KOPT-K1 (cell line): ENCODE measurements around the gene MDN1.
"Not testable (repeated sequence)": the region's sequence is repeated elsewhere in the genome, so short reads cannot be mapped to it uniquely, and the experiment has no call there.

Experiments used
- H3K27ac ChIP-seq: fragments of 200-600 bp; sonication (generic); 2 replicates; pipeline ENCODE4 v1.5.1; 2016; ENCODE audit warnings: antibody characterized with exemption, mild to moderate bottlenecking, low read depth, low read length; ENCODE audit not compliant: poor library complexity, severe bottlenecking
- H3K36me3 ChIP-seq: fragments of 200-600 bp; sonication (generic); 2 replicates; pipeline ENCODE4 v1.5.1; 2017; ENCODE audit warnings: antibody characterized with exemption, mild to moderate bottlenecking, low read length, moderate library complexity; ENCODE audit not compliant: insufficient read depth
- H3K9me3 ChIP-seq: fragments of 200-600 bp; sonication (generic); 2 replicates; pipeline ENCODE4 v1.5.1; 2017; ENCODE audit warnings: antibody characterized with exemption, low read length, mild to moderate bottlenecking; ENCODE audit not compliant: insufficient read depth, poor library complexity, severe bottlenecking

The MDN1 gene

DNA sequence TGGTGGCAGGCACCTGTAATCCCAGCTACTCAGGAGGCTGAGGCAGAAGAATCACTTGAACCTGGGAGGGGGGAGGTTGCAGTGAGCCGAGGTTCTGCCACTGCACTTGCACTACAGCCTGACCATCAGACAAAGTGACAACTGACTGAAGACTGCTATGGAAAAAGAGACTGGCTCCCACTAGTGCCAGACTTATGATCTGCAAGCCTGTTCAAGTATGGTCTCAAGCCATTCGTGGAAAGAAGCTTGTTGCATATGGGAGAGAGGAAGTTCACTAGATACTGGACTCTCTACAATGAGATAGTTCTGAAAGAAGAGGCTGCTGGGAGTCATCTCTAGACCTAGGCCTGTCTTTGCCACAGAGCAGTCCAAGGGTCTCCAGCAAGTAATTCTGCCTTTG is 26.7 kb downstream of the MDN1 start:
- Histone ChIP-seq H3K27ac (no peak overlapping the region), H3K9me3 (no peaks in the 10 kb centered on the region), H3K36me3 (peaks cover 80% of the 10 kb centered on the region)

DNA sequence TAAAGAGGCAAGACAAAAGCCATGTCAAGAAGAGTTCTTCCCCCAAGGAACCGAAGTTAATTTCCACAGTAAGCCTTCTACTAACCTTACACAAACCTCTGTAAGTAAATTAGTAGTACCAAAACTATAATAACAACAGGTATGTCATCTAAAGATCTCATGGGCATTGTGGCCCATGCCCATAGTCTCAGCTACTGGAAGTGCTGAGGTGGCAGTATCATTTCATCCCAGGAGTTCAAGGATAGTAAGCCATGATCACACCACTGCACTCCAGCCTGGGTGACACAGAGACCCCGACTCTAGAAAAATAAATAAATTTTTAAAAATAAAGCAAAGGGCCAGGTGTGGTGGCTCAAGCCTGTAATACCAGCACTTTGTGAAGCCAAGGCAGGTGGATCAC is 29.2 kb downstream of the MDN1 start:
- no peak overlapping the region for H3K27ac ChIP-seq
- peaks cover 91% of the 10 kb centered on the region for H3K36me3 ChIP-seq
- no peaks in the 10 kb centered on the region for H3K9me3 ChIP-seq

DNA sequence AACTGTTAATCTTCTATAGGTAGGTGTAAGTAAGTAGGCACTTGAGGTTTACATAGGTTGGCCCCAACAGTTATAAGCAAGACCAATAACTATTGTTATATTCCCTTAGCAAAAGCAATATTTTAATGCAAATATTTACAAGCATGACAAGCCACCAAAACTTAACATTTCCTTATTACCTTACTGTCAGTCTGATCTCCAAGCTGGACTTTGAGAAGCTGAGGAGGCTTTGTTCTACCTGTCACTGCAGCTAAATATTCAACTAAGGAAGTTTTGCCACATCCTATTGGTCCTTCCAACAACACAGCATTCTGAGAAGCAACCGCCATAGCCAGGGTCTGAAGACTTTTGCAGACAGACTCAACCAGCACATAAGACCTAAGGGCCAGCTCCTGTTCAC is 29.6 kb downstream of the MDN1 start:
- no peak overlapping the region for H3K27ac ChIP-seq
- H3K9me3 ChIP-seq = no peaks in the 10 kb centered on the region
- H3K36me3 ChIP-seq = peaks cover 91% of the 10 kb centered on the region

DNA sequence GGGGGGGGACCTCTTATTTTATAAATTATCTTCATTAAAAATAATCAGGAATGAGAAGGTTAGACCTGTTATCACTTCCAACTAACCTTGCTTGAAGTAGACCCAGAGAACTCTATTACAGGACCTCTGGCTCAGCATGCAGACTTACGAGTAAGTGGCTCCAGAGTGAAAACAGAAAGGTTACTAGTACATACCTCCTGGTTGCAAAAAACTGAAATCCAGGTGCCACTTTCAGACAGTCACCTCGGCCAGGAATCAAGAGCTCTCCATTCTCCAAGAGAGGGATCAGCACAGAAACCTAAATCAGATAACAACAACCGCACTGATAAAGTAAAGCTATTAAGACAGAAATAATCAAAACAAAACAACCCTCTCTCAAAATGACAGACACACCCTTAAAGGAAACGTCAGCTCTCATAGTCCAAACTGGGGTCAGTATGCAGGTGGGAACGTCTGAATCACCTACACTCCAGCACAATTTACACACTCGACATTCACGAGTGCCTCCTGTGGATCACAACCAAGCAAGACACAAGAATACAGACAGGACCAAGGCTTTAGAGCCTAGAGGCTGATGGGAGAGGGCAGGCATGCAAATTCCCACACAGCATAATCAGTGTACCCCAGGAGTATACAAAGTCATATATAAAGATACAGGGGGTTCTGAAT is 31.8 kb downstream of the MDN1 start:
- Histone ChIP-seq H3K9me3 (peaks cover 8% of the 10 kb centered on the region), H3K36me3 (peaks cover 98% of the 10 kb centered on the region), H3K27ac (no peak overlapping the region)

DNA sequence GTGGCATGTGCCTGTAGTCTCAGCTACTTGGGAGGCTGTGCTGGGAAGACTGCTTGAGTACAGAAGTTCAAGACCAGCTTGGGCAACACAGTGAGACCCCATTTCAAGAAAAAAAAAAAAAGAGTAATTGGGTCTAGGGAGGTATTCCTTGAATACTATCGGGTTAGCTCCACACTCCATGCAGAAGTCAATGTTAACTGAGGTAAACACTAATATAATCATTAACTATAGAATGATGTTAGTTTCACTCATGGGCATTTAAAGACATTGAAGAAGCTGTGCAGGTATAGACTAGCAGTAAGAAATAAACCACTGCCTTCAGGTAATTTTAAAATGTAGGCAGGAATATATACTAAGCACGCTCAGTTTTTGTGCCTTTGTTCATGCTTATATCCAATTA is 32.6 kb downstream of the MDN1 start:
- Histone ChIP-seq H3K9me3 (peaks cover 8% of the 10 kb centered on the region), H3K27ac (no peak overlapping the region), H3K36me3 (peaks cover 98% of the 10 kb centered on the region)

DNA sequence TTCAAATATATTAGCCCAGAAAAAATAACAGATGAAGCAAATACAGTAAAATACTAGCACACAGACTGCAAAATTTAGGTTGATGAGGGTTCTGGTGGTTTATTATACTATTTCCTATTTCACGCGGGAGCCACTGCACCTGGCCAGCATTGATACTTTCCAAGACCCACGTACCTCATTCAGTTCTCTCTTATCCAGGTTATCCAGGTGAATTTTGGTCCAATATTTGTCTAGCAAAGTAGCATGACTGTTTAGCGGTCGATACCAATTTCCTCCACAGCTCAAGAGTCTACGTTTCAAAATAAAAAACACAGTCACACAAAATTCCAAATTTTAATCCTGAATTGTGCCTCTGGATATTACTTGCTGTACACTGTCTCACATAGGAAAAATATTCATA is 34.8 kb downstream of the MDN1 start:
- H3K9me3 ChIP-seq = peaks cover 8% of the 10 kb centered on the region
- H3K27ac ChIP-seq = no peak overlapping the region
- peaks cover 98% of the 10 kb centered on the region for H3K36me3 ChIP-seq

DNA sequence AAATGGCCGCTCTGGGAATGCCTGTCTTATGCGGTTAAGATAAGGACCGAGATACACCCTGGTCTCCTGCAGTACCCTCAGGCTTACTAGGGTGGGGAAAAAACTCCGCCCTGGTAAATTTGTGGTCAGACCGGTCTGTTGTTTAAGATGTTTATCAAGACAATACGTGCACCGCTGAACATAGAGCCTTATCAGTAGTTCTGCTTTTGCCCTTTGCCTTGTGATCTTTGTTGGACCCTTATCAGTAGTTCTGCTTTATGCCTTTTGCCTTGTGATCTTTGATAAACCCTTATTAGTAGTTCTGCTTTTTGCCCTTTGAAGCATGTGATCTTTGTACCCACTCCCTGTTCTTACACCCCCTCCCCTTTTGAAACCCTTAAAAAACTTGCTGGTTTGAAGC is 36.3 kb downstream of the MDN1 start:
- not testable (repeated sequence) for H3K9me3 ChIP-seq, H3K27ac ChIP-seq
- H3K36me3 ChIP-seq = peaks cover 94% of the 10 kb centered on the region

DNA sequence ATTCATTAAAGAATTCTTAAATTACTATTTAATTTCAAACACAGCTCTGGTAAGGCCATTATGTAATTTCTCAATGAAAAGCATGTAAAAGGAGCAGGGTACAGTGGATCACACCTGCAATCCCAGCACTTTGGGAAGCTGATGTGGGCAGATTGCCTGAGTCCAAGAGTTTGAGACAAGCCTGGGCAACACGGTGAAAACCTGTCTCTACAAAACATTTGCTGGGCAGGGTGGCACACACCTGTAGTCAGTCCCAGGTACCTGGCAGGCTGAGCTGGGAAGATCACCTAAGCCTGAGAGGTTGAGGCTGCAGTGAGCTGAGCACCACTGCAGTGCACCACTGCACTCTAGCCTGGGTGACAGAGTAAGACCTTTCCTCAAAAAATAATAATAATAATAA is 37.4 kb downstream of the MDN1 start:
- Histone ChIP-seq H3K36me3 (peaks cover 91% of the 10 kb centered on the region), H3K9me3 (peaks cover 8% of the 10 kb centered on the region), H3K27ac (no peak overlapping the region)

DNA sequence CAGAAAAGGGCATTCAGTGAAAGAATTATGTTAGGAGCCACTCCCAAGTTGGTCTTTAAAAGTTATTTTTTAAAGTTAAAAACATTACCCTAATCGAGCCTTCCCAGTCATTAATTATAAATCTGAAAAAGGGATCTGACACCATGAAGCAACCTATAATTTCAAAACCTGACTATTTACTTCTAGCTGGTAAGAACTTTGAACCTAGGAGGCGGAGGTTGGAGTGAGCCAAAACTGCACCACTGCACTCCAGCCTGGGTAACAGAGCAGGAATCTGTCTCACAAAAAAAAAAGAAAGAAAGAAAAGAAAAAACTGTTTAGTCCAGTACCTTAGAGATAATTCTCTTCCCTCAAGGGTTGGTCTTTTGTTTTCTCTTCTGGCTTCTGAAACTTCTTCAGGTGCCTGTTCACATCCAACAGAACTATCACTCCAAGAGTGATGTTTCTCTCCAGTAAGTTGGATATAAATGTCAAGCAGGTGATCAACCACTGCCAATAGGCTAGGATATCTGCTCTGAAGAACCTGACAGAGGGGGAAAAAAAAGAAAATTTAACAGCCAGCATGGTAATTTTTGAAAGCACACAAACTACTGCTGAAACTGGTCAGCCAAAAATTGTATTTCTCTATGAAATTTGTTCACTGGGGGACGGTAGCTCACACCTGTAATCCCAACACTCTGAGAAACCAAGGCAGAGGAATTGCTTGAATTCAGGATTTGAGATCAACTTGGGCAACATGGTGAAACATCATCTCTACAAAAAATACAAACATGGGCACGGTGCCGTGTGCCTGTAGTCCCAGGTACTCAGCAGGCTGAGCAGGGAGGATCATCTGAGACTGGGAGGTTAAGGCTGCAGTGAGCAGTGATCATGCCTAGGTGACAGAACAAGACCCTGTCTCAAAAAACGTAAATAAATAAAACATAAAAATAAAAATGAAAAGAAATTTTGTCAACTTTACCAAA is 38.2 kb downstream of the MDN1 start:
- Histone ChIP-seq H3K27ac (no peak overlapping the region), H3K36me3 (peaks cover 91% of the 10 kb centered on the region), H3K9me3 (peaks cover 8% of the 10 kb centered on the region)

DNA sequence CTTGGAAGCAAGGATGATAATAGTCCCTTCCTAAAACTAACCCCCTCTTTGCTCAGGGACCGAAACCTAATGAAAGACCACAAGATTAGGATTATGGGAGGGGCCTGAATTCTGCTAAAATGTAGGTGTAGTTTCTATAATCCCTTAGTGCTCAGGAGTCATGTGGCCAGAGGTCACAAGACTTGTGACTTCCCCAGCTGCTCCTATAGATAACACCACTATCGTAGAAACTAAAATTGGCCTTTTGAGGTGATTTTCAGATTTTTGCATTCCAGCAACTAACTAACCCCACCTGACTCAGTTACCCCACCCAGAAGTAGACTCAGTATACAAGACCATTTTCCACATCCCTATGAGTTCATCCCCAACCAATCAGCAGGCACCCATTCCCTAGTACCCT is 42.1 kb downstream of the MDN1 start:
- Histone ChIP-seq H3K36me3 (peaks cover 91% of the 10 kb centered on the region), H3K9me3 (no peaks in the 10 kb centered on the region), H3K27ac (no peak overlapping the region)

DNA sequence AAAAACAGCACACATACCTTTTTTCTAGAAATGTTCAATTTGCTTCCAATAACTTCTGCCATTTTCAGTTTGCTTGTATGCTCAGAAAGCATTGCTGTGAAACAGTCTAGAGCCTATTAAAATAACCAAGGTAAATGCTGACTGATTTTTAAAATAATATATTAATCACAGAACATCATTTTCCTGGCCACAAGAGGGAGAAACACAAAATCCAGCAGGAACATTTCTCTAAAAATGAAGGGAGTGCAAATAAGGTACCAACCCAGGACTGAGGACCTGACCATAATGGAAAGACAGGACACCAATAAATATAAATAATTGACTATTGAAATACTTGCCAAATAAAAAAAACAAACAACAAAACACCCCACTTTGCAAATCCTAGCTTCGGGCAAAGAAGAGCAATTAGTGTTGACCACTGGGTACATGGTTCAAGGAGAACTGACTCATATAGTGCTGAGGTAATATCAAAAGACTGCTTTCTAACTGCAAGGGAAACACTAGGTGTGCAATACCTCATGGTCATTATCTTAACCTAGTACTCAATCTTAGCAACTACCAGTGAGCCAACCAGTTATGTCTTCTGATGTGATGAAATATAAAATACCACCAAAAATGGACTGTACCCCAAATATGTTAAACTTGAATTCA is 42.9 kb downstream of the MDN1 start:
- Histone ChIP-seq H3K36me3 (peaks cover 91% of the 10 kb centered on the region), H3K27ac (no peak overlapping the region), H3K9me3 (no peaks in the 10 kb centered on the region)

DNA sequence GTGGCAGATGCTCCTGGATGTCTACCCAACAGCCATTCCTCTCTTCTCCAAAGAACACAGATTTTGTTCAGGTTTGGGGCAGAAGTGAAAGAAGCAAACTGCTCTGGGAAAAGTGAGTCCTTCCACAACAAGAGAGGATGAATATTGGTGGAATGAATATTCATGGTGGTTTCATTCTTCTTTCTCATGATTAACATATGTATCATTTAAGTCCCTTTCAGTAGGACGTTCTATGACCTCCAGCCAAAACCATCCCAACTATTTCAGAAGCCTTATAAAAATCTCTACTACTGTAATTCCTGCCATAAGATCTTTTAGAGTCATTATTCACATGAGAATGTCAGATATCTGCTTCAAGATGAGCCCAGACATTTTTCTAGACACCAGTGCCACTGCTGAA is 44.4 kb downstream of the MDN1 start:
- H3K9me3 ChIP-seq = no peaks in the 10 kb centered on the region
- H3K36me3 ChIP-seq = peaks cover 91% of the 10 kb centered on the region
- no peak overlapping the region for H3K27ac ChIP-seq

DNA sequence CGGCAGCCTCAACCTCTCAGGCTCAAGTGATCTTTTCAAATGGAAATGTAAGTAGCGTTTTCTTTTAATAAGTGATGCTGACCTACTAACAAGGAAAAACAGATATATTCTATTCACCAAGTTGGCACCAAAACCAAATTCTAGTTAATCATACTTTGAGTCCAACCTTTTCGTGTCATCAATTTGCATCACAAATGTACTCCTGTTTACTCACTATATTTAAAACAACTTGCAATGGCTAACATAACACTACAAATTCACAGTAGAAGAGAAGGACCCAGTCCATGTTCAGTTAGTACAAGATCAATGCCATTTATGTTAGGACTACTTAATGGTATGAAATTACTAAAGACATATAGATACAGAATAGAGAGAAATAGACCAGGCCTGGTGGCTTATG is 50.0 kb downstream of the MDN1 start:
- H3K9me3 ChIP-seq = no peaks in the 10 kb centered on the region
- H3K36me3 ChIP-seq = peaks cover 91% of the 10 kb centered on the region
- H3K27ac ChIP-seq = no peak overlapping the region

DNA sequence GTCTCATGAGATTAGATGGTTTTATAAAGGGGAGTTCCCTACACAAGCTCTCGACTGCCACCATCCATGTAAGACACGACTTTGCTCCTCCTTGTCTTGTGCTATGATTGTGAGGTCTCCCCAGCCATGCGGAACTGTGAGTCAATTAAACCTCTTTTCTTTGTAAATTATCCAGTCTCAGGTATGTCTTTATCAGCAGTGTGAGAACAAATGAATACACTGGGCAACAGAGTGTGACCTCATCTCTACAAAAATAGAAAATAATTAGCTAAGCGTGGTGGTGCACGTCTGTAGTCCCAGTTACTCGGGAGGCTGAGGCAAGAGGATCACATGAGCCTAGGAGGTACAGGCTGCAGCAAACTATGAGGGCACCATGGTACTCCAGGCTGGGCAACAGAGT is 51.3 kb downstream of the MDN1 start:
- H3K36me3 ChIP-seq = peaks cover 90% of the 10 kb centered on the region
- H3K9me3 ChIP-seq = no peaks in the 10 kb centered on the region
- no peak overlapping the region for H3K27ac ChIP-seq

DNA sequence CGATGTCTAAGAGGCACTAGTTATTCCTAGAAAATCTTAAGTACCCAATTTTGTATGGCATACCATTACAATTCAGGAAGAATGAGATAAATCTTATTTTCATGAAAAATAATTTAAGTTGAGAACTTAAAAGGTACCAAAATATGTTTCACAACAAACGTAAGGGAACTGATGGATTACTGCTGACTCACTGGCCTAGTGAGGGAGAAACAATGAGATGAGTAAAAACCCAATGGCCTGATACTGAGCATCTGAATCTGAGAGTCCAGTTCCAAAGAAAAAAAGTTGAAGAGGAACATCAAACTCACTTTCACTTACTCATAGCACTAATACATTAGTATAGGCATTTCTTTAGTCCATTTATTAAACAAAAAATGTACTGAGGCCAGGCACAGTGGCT is 56.0 kb downstream of the MDN1 start:
- no peak overlapping the region for H3K27ac ChIP-seq
- peaks cover 87% of the 10 kb centered on the region for H3K36me3 ChIP-seq
- H3K9me3 ChIP-seq = no peaks in the 10 kb centered on the region
